CD14-positive monocyte (primary cell): Measurements from ENCODE around the gene SPAAR. TPM values are rescaled to one million over a fixed set of nuclear protein-coding genes. Genes with fewer than 3 reads are reported as not detected.

Source experiments
- DNase-seq, 3 donors: peaks; one replicate each; pipeline ENCODE4 v3.0.0-alpha.2; 2011 to 2022
- H2AFZ ChIP-seq: 2 replicates; pipeline ENCODE4 v1.6.0; 2012; ENCODE audit warnings: mild to moderate bottlenecking, low read depth, low read length, inconsistent platforms; ENCODE audit not compliant: insufficient read depth, poor library complexity, severe bottlenecking
- H3K27ac ChIP-seq, 2 donors: 1 replicate in 1 of 2; 2 replicates in 1 of 2; pipeline ENCODE4 v1.5.1; 2012 to 2013; ENCODE audit warnings: low read length in 2 of 2, control low read depth in 1 of 2, inconsistent platforms in 1 of 2, low read depth in 1 of 2, mild to moderate bottlenecking in 1 of 2
- H3K27me3 ChIP-seq, 2 donors: one replicate each; pipeline versions ENCODE4 v1.6.0 to v1.6.1; 2011 to 2013; ENCODE audit warnings: low read length in 2 of 2; ENCODE audit not compliant: control insufficient read depth in 2 of 2, insufficient read depth in 2 of 2
- H3K36me3 ChIP-seq, 2 donors: replicated peaks in 1 of 2; 1 replicate in 1 of 2; 2 replicates in 1 of 2; pipeline versions ENCODE4 v1.5.1 to v1.6.1; 2012 to 2013; ENCODE audit warnings: low read length in 2 of 2, control low read depth in 1 of 2, inconsistent platforms in 1 of 2, mild to moderate bottlenecking in 1 of 2; ENCODE audit not compliant: insufficient read depth in 2 of 2, control insufficient read depth in 1 of 2
- H3K4me1 ChIP-seq, 2 donors: 1 replicate in 1 of 2; 2 replicates in 1 of 2; pipeline versions ENCODE4 v1.5.1 to v1.6.1; 2012 to 2013; ENCODE audit warnings: low read length in 2 of 2, control low read depth in 1 of 2, inconsistent platforms in 1 of 2, mild to moderate bottlenecking in 1 of 2, moderate library complexity in 1 of 2; ENCODE audit not compliant: insufficient read depth in 2 of 2, control insufficient read depth in 1 of 2
- H3K4me2 ChIP-seq: replicated peaks from 2 replicates; pipeline ENCODE3; 2012; ENCODE audit warnings: low read length, moderate library complexity, mild to moderate bottlenecking; ENCODE audit not compliant: poor library complexity, severe bottlenecking; ENCODE audit errors: extremely low read depth
- H3K4me3 ChIP-seq, 3 experiments: fragments of 200-600 bp in 1 of 3; sonication (generic) in 1 of 3; replicated peaks in 1 of 3; 1 replicate in 2 of 3; 2 replicates in 1 of 3; pipeline ENCODE4 v1.5.1; 2011 to 2013; ENCODE audit warnings: low read length in 3 of 3, mild to moderate bottlenecking in 3 of 3, control low read depth in 2 of 3, low read depth in 2 of 3, inconsistent platforms in 1 of 3, moderate library complexity in 1 of 3
- H3K79me2 ChIP-seq: 2 replicates; pipeline ENCODE4 v1.6.0; 2012; ENCODE audit warnings: mild to moderate bottlenecking, control low read depth, inconsistent platforms, low read length, moderate library complexity; ENCODE audit not compliant: insufficient read depth
- H3K9ac ChIP-seq: 2 replicates; pipeline ENCODE4 v1.6.0; 2017; ENCODE audit warnings: low read length, mild to moderate bottlenecking; ENCODE audit not compliant: insufficient read depth, poor library complexity, severe bottlenecking
- H3K9me3 ChIP-seq, 2 donors: replicated peaks in 1 of 2; 1 replicate in 1 of 2; 2 replicates in 1 of 2; pipeline versions ENCODE4 v1.5.1 to v1.6.1; 2012 to 2013; ENCODE audit warnings: low read length in 2 of 2, control low read depth in 1 of 2; ENCODE audit not compliant: control insufficient read depth in 1 of 2, insufficient read depth in 1 of 2
- H4K20me1 ChIP-seq: 2 replicates; pipeline ENCODE4 v1.6.0; 2012; ENCODE audit warnings: mild to moderate bottlenecking, low read length, control low read depth, moderate library complexity; ENCODE audit not compliant: insufficient read depth
- H3K27ac Mint-ChIP-seq, 7 donors: one replicate each; pipeline ENCODE4 v1.8.0; 2020; ENCODE audit warnings: mild to moderate bottlenecking in 7 of 7, mixed read lengths in 7 of 7, moderate library complexity in 6 of 7, inconsistent platforms in 2 of 7
- H3K27me3 Mint-ChIP-seq, 3 donors: one replicate each; pipeline ENCODE4 v1.8.0; 2021 to 2022; ENCODE audit warnings: low read depth in 3 of 3, mild to moderate bottlenecking in 3 of 3, mixed read lengths in 3 of 3, moderate library complexity in 3 of 3, inconsistent platforms in 1 of 3
- H3K36me3 Mint-ChIP-seq, 2 donors: one replicate each; pipeline ENCODE4 v1.8.0; 2020; ENCODE audit warnings: mixed read lengths in 2 of 2, inconsistent platforms in 1 of 2, mild to moderate bottlenecking in 1 of 2
- H3K4me1 Mint-ChIP-seq: one replicate; pipeline ENCODE4 v1.8.0; 2020; ENCODE audit warnings: mild to moderate bottlenecking, mixed read lengths
- H3K4me3 Mint-ChIP-seq, 2 donors: one replicate each; pipeline ENCODE4 v1.8.0; 2020; ENCODE audit warnings: mild to moderate bottlenecking in 2 of 2, mixed read lengths in 2 of 2, moderate library complexity in 1 of 2
- H3K9me3 Mint-ChIP-seq, 7 donors: one replicate each; pipeline ENCODE4 v1.8.0; 2020 to 2022; ENCODE audit warnings: mixed read lengths in 7 of 7, mild to moderate bottlenecking in 6 of 7, moderate library complexity in 6 of 7, inconsistent platforms in 2 of 7
- WGBS: methylation state at CpG from one replicate; pipeline ENCODE4 v1.1.5; 2013; ENCODE audit warnings: missing lambda C conversion rate; ENCODE audit not compliant: insufficient coverage; 5-methylcytosine and 5-hydroxymethylcytosine counted together
- intact Hi-C, 2 donors: fragments of 100-400 bp; cut with micrococcal nuclease; formaldehyde crosslinking; loops; one replicate each; pipeline versions ENCODE4 v1.15.0 to v1.15.1; 2023
- polyA plus RNA-seq, 3 donors: library from polyadenylated mRNA; depleted of rRNA in 1 of 3; unstranded in 2 of 3; stranded (reverse) in 1 of 3; fragments of 300-500 nt in 2 of 3; fragments of >200 nt in 1 of 3; fragmentation: Illumina TruSeq in 2 of 3; gene quantifications; 1 replicate in 2 of 3; 2 replicates in 1 of 3; pipeline ENCODE4 v1.2.3, GENCODE V29; 2012 to 2021
- TF ChIP-seq, protein P1 (sequence below): fragments of 200-600 bp; IDR thresholded peaks from one replicate; pipeline ENCODE4 v1.8.0; 2022; ENCODE audit warnings: antibody characterized with exemption, mild to moderate bottlenecking

The SPAAR gene
- polyA plus RNA-seq, 3 donors: not detected

DNA sequence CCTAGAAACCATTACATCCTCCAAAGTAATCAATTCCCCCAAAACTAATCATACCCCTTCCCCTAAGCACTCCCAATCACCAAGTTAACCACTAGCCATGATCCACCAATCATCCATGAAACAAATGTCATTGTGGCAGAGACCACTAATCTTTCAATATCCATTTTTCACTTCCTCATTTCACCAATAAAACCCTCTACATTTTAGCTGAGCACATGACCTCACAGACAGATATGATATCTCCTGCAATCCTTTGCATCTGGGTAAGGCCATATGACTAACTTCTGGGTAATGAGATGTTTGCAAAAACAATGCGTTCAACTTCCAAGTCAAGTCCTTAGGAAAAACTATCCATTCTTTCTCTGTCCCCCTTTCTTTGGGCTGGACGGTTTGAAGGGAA, 27.9 kb downstream of the SPAAR start:
- Mint-ChIP-seq H3K27ac (peak overlapping the region in 1 of 7 donors; percentile 0), H3K4me3 (no peak overlapping the region), H3K27me3 (peaks cover 0 to 2% (median 0%) of the 10 kb centered on the region in 3 donors), H3K9me3 (peaks cover 0 to 5% (median 2%) of the 10 kb centered on the region in 7 donors), H3K4me1 (peaks cover 25% of the 10 kb centered on the region), H3K36me3 (no peaks in the 10 kb centered on the region)
- no CpG with 5 or more reads among the region's 2 CpGs for WGBS
- intact Hi-C loops: no loop called here
- no peak overlapping the region for H3K9ac ChIP-seq
- no peaks in the 10 kb centered on the region for H3K36me3 ChIP-seq
- TF ChIP-seq, protein P1, sequence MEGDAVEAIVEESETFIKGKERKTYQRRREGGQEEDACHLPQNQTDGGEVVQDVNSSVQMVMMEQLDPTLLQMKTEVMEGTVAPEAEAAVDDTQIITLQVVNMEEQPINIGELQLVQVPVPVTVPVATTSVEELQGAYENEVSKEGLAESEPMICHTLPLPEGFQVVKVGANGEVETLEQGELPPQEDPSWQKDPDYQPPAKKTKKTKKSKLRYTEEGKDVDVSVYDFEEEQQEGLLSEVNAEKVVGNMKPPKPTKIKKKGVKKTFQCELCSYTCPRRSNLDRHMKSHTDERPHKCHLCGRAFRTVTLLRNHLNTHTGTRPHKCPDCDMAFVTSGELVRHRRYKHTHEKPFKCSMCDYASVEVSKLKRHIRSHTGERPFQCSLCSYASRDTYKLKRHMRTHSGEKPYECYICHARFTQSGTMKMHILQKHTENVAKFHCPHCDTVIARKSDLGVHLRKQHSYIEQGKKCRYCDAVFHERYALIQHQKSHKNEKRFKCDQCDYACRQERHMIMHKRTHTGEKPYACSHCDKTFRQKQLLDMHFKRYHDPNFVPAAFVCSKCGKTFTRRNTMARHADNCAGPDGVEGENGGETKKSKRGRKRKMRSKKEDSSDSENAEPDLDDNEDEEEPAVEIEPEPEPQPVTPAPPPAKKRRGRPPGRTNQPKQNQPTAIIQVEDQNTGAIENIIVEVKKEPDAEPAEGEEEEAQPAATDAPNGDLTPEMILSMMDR: no peak
- H3K4me2 ChIP-seq: no peak overlapping the region
- no peaks in the 10 kb centered on the region for H3K79me2 ChIP-seq
- H3K4me3 ChIP-seq: no peak overlapping the region
- H3K27ac ChIP-seq: no peak overlapping the region
- H3K27me3 ChIP-seq: no peaks in the 10 kb centered on the region
- no peak for DNase-seq
- peaks cover 8 to 10% of the 10 kb centered on the region in 2 donors for H3K4me1 ChIP-seq
- H3K9me3 ChIP-seq: no peaks in the 10 kb centered on the region
- H4K20me1 ChIP-seq: no peaks in the 10 kb centered on the region
- H2AFZ ChIP-seq: no peak overlapping the region

DNA sequence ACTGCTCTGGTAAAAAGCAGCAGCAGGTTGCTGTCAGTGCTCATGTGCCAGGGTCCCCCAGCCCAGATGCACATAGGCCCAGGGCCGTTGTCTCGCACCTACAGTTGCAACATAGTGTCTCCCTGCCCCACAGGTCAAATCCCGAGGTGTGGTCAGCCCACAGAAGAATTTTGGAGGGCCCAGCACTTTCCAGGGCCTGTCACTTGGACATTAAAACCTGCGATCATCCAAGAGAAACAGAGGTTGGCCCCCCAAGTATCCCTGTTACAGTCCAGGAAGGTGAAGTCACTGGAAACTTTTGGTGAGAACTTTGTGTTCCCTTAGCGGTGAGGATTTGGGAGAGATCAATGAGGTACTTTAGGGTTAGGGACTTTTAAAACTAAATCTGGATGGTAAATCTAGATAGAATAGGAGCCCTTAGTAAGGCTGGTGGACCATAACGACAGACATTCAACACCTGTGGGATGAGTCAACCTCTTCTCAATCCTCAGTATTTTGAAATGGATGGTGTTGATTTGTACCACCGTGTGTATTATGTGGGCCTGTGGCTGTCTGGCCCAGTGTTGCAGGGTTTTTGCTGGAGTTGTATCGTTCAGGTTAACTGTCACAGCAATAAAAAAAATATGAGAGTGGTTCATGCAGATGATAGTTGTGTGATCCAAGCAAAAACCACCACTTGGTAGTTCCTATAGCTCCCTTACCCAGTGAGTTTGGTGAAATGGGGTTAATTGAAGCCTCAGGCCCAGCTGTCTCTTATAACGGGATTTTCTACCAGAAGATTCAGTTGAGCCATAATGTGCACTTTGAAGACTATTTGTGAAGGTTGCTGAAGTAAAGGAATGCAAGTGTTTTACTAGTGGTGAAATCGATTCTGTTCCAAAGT, 29.4 kb downstream of the SPAAR start:
- TF ChIP-seq, protein P1: no peak
- Histone ChIP-seq H3K36me3 (no peaks in the 10 kb centered on the region), H3K9ac (no peak overlapping the region), H3K4me2 (no peak overlapping the region), H3K27ac (no peak overlapping the region), H3K79me2 (no peaks in the 10 kb centered on the region), H3K4me1 (peaks cover 8 to 10% of the 10 kb centered on the region in 2 donors), H2AFZ (no peak overlapping the region), H3K9me3 (no peaks in the 10 kb centered on the region), H3K4me3 (no peak overlapping the region), H4K20me1 (no peaks in the 10 kb centered on the region), H3K27me3 (no peaks in the 10 kb centered on the region)
- Mint-ChIP-seq H3K4me3 (no peak overlapping the region), H3K9me3 (peaks cover 0 to 5% (median 2%) of the 10 kb centered on the region in 7 donors), H3K36me3 (no peaks in the 10 kb centered on the region), H3K27ac (no peak overlapping the region), H3K27me3 (peaks cover 0 to 3% (median 0%) of the 10 kb centered on the region in 3 donors), H3K4me1 (peaks cover 17% of the 10 kb centered on the region)
- intact Hi-C loops: no loop called here
- WGBS: 82% methylated on average over 7 of the region's 10 CpGs
- DNase-seq: no peak
